Measurements from ENCODE around the gene MINK1.
"Not testable (repeated sequence)": the region's sequence is repeated elsewhere in the genome, so short reads cannot be mapped to it uniquely, and the experiment has no call there.

The MINK1 gene

GRCh38 chr17:4850246-4850645 is 17.1 kb downstream of the MINK1 start:
- DNase-seq: no peak

GRCh38 chr17:4851084-4851483 is 17.9 kb downstream of the MINK1 start:
- DNase-seq: no peak

- peak; percentile 46 for DNase-seq
Measured at GRCh38 chr17:4852567-4853207, 19.5 kb downstream of the MINK1 start.

GRCh38 chr17:4853208-4853671 is 20.1 kb downstream of the MINK1 start:
- no peak for DNase-seq

GRCh38 chr17:4854111-4854681 is 21.1 kb downstream of the MINK1 start:
- DNase-seq: peak; percentile 19

GRCh38 chr17:4856271-4856936 is 23.3 kb downstream of the MINK1 start:
- no peak for DNase-seq

- DNase-seq: no peak
Measured at GRCh38 chr17:4856937-4857314, 23.8 kb downstream of the MINK1 start.

GRCh38 chr17:4857347-4857746 is 24.2 kb downstream of the MINK1 start:
- DNase-seq: not testable (repeated sequence)

GRCh38 chr17:4858068-4858881 is 25.1 kb downstream of the MINK1 start:
- DNase-seq: no peak

GRCh38 chr17:4858882-4859260 is 25.7 kb downstream of the MINK1 start:
- peak; percentile 69 for DNase-seq

GRCh38 chr17:4859816-4860625 is 26.9 kb downstream of the MINK1 start:
- DNase-seq: no peak

- no peak for DNase-seq
Measured at GRCh38 chr17:4860651-4861050, 27.5 kb downstream of the MINK1 start.

GRCh38 chr17:4861052-4861451 is 27.9 kb downstream of the MINK1 start:
- DNase-seq: no peak

- no peak for DNase-seq
Measured at GRCh38 chr17:4862720-4863119, 29.6 kb downstream of the MINK1 start.

- DNase-seq: no peak
Measured at GRCh38 chr17:4863321-4863720, 30.2 kb downstream of the MINK1 start.

GRCh38 chr17:4867535-4867934 is 34.4 kb downstream of the MINK1 start:
- not testable (repeated sequence) for DNase-seq

GRCh38 chr17:4869058-4869998 is 36.2 kb downstream of the MINK1 start:
- DNase-seq: not testable (repeated sequence)

GRCh38 chr17:4870855-4871254 is 37.7 kb downstream of the MINK1 start:
- no peak for DNase-seq

GRCh38 chr17:4872786-4873185 is 39.6 kb downstream of the MINK1 start:
- DNase-seq: no peak

- no peak for DNase-seq
Measured at GRCh38 chr17:4877089-4877488, 43.9 kb downstream of the MINK1 start.

GRCh38 chr17:4879601-4880000 is 46.5 kb downstream of the MINK1 start:
- no peak for DNase-seq
